WTC11 (cell line): Measurements from ENCODE around the gene ANKRD61.
"Not testable (repeated sequence)": the region's sequence is repeated elsewhere in the genome, so short reads cannot be mapped to it uniquely, and the experiment has no call there.

Experiments
- ATF6 ChIP-seq: sonication (generic); formaldehyde crosslinking; IDR thresholded peaks from 2 replicates; pipeline ENCODE4 v1.8.1; 2023; ENCODE audit warnings: mild to moderate bottlenecking, missing genetic modification reagents
- CREB1 ChIP-seq: sonication (generic); formaldehyde crosslinking; IDR thresholded peaks from 2 replicates; pipeline ENCODE4 v1.8.0; 2023; ENCODE audit warnings: mild to moderate bottlenecking, missing genetic modification reagents
- CTCF ChIP-seq: fragments of 200-600 bp; IDR thresholded peaks from 2 replicates; pipeline ENCODE4 v1.8.0; 2022; ENCODE audit warnings: antibody characterized with exemption
- FOXP1 ChIP-seq: sonication (generic); formaldehyde crosslinking; IDR thresholded peaks from 2 replicates; pipeline ENCODE4 v1.8.0; 2022; ENCODE audit warnings: missing genetic modification reagents, mild to moderate bottlenecking, moderate library complexity, borderline replicate concordance
- GTF2I ChIP-seq: fragments of 250-450 bp; sonication (Bioruptor Pico); conservative IDR thresholded peaks from 2 replicates; pipeline ENCODE4 v1.4.0; 2021; ENCODE audit warnings: mild to moderate bottlenecking
- IRF2 ChIP-seq: sonication (generic); formaldehyde crosslinking; IDR thresholded peaks from 2 replicates; pipeline ENCODE4 v1.8.0; 2022; ENCODE audit warnings: low read depth, missing genetic modification reagents, borderline replicate concordance
- NFYB ChIP-seq: sonication (generic); formaldehyde crosslinking; conservative IDR thresholded peaks from 2 replicates; pipeline ENCODE4 v1.8.0; 2022; ENCODE audit warnings: low read depth, missing genetic modification reagents
- TEAD4 ChIP-seq: sonication (generic); formaldehyde crosslinking; IDR thresholded peaks from 2 replicates; pipeline ENCODE4 v1.8.0; 2022; ENCODE audit warnings: mild to moderate bottlenecking, missing genetic modification reagents

DNA sequence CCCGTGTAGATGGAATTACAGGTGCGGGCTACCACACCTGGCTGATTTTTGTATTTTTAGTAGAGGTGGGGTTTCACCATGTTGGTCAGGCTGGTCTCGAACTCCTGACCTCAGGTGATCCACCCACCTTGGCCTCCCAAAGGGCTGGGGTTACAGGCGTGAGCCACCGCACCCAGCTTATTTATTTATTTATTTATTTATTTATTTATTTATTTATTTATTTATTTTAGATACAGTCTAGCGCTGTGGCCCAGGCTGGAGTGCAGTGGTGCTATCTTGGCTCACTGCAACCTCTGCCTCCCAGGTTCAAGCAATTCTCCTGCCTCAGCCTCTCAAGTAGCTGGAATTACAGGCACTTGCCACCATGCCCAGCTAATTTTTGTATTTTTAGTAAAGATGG is 51.9 kb downstream of the ANKRD61 start:
- TF ChIP-seq CTCF; IRF2 (CRISPR knock-in tag); FOXP1; NFYB (CRISPR knock-in tag); TEAD4 (CRISPR knock-in tag); CREB1 (CRISPR knock-in tag); ATF6; GTF2I (CRISPR knock-in tag): not testable (repeated sequence)
